Activated CD4-positive, alpha-beta T cell treated with anti-CD3 and anti-CD28 coated beads for 48 hours (primary cell): ENCODE measurements around the gene CACHD1.

ENCODE experiments used
- DNase-seq: peaks from one replicate; pipeline ENCODE4 v3.0.0-alpha.2; 2020

The CACHD1 gene

GRCh38 chr1:64474133-64474532 is 4.2 kb downstream of the CACHD1 start:
- DNase-seq = no peak

- no peak for DNase-seq
These were observed 4.9 kb downstream of the CACHD1 start for GRCh38 chr1:64474665-64475439.

GRCh38 chr1:64476251-64476952 is 6.5 kb downstream of the CACHD1 start:
- no peak for DNase-seq

GRCh38 chr1:64478594-64479470 is 8.9 kb downstream of the CACHD1 start:
- no peak for DNase-seq

GRCh38 chr1:64479874-64480273 is 9.9 kb downstream of the CACHD1 start:
- DNase-seq = no peak

- DNase-seq = no peak
These were observed 11.3 kb downstream of the CACHD1 start for GRCh38 chr1:64480999-64481772.

GRCh38 chr1:64482128-64482527 is 12.2 kb downstream of the CACHD1 start:
- no peak for DNase-seq

GRCh38 chr1:64482720-64483119 is 12.8 kb downstream of the CACHD1 start:
- no peak for DNase-seq

GRCh38 chr1:64483731-64484414 is 13.9 kb downstream of the CACHD1 start:
- DNase-seq = no peak

- no peak for DNase-seq
These were observed 14.7 kb downstream of the CACHD1 start for GRCh38 chr1:64484651-64485050.

- no peak for DNase-seq
These were observed 16.3 kb downstream of the CACHD1 start for GRCh38 chr1:64486193-64486592.

GRCh38 chr1:64487061-64487460 is 17.1 kb downstream of the CACHD1 start:
- DNase-seq = no peak

- DNase-seq = no peak
These were observed 18.9 kb downstream of the CACHD1 start for GRCh38 chr1:64488862-64489261.

- no peak for DNase-seq
These were observed 19.8 kb downstream of the CACHD1 start for GRCh38 chr1:64489707-64490106.

- DNase-seq = no peak
These were observed 20.4 kb downstream of the CACHD1 start for GRCh38 chr1:64490213-64490818.

- no peak for DNase-seq
These were observed 22.5 kb downstream of the CACHD1 start for GRCh38 chr1:64492424-64492823.

GRCh38 chr1:64493831-64494230 is 23.9 kb downstream of the CACHD1 start:
- no peak for DNase-seq

- no peak for DNase-seq
These were observed 24.7 kb downstream of the CACHD1 start for GRCh38 chr1:64494659-64495058.

- no peak for DNase-seq
These were observed 25.9 kb downstream of the CACHD1 start for GRCh38 chr1:64495878-64496277.

- DNase-seq = no peak
These were observed 26.7 kb downstream of the CACHD1 start for GRCh38 chr1:64496606-64497005.

- no peak for DNase-seq
These were observed 27.4 kb downstream of the CACHD1 start for GRCh38 chr1:64497088-64497883.
